Testis (tissue), 3 donors: ENCODE measurements around the gene ICA1. TPM values are rescaled to one million over a fixed set of nuclear protein-coding genes. Genes with fewer than 3 reads are reported as not detected.

Source experiments
- DNase-seq: peaks from one replicate; pipeline ENCODE4 v3.0.0-alpha.2; 2019
- H3K27ac ChIP-seq, 2 donors: fragments of 200-600 bp; sonication (generic); one replicate each; pipeline ENCODE4 v1.5.1; 2019
- H3K27me3 ChIP-seq: fragments of 200-600 bp; sonication (generic); one replicate; pipeline ENCODE4 v1.5.1; 2019
- H3K36me3 ChIP-seq: fragments of 200-600 bp; sonication (generic); one replicate; pipeline ENCODE4 v1.5.1; 2017; ENCODE audit warnings: low read depth; ENCODE audit errors: missing control alignments
- H3K4me1 ChIP-seq: fragments of 200-600 bp; sonication (generic); one replicate; pipeline ENCODE4 v1.5.1; 2019
- H3K4me3 ChIP-seq, 2 donors: fragments of 200-600 bp; sonication (generic); one replicate each; pipeline ENCODE4 v1.5.1; 2017 to 2019
- H3K9me3 ChIP-seq: fragments of 200-600 bp; sonication (generic); one replicate; pipeline ENCODE4 v1.5.1; 2017
- CTCF ChIP-seq, 3 experiments: fragments of 450-650 bp in 2 of 3; fragments of 200-600 bp in 1 of 3; sonication (generic) in 1 of 3; IDR thresholded peaks; one replicate each; pipeline ENCODE4 v1.5.1; 2016 to 2019; ENCODE audit warnings: antibody characterized with exemption in 3 of 3, mild to moderate bottlenecking in 2 of 3, moderate library complexity in 1 of 3
- POLR2A ChIP-seq: fragments of 450-650 bp; IDR thresholded peaks from one replicate; pipeline ENCODE4 v1.6.1; 2017; ENCODE audit warnings: antibody characterized with exemption, mild to moderate bottlenecking, moderate library complexity
- WGBS, 2 donors: methylation state at CpG; one replicate each; pipeline ENCODE4 v1.1.5; 2018; 5-methylcytosine and 5-hydroxymethylcytosine counted together
- intact Hi-C: fragments of 100-400 bp; cut with DNase I; formaldehyde crosslinking; loops from one replicate; pipeline ENCODE4 v1.15.1; 2023; ENCODE audit warnings: low total_unique reads
- polyA plus RNA-seq: library from polyadenylated mRNA; stranded (reverse); fragments of 350-450 nt; fragmentation: Illumina TruSeq; extraction: RNeasy Lipid Tissue Mini Kit (QIAGEN cat#74804); gene quantifications from one replicate; pipeline ENCODE4 v1.2.3, GENCODE V29; 2014; ENCODE audit warnings: low read depth, low replicate concordance; ENCODE audit not compliant: insufficient read depth
- total RNA-seq, 2 donors: library from RNA; depleted of rRNA; stranded (reverse); fragments of >200 nt; gene quantifications; one replicate each; pipeline ENCODE4 v1.2.3, GENCODE V29; 2016

Gene ICA1
- total and polyA plus RNA-seq, 3 donors from 2014 or later: 33.6 to 90.3 (median 76.1) TPM

GRCh38 chr7:8160779-8161345 is 101.1 kb downstream of the ICA1 start:
- Histone ChIP-seq H3K36me3 (no peaks in the 10 kb centered on the region), H3K27ac (no peak overlapping the region), H3K4me1 (no peaks in the 10 kb centered on the region), H3K27me3 (no peaks in the 10 kb centered on the region), H3K9me3 (no peaks in the 10 kb centered on the region), H3K4me3 (no peak overlapping the region)
- 74% methylated on average over 7 of the region's 7 CpGs for WGBS, 2 donors
- TF ChIP-seq CTCF (IDR thresholded peaks at IDR 0.05): no peak
- no peak for TF ChIP-seq POLR2A
- no peak for DNase-seq
- intact Hi-C loops: no loop called here

- no peaks in the 10 kb centered on the region for H3K27me3 ChIP-seq
- H3K36me3 ChIP-seq: no peaks in the 10 kb centered on the region
- no peak for DNase-seq
- TF ChIP-seq CTCF (IDR thresholded peaks at IDR 0.05) (no peak), POLR2A (no peak)
- no peaks in the 10 kb centered on the region for H3K4me1 ChIP-seq
- no peak overlapping the region for H3K4me3 ChIP-seq
- WGBS, 2 donors: 64 to 96% methylated on average over 3 of the region's 3 CpGs
- intact Hi-C loops: no loop called here
- no peak overlapping the region for H3K27ac ChIP-seq
- no peaks in the 10 kb centered on the region for H3K9me3 ChIP-seq
These were observed 101.7 kb downstream of the ICA1 start for GRCh38 chr7:8160250-8160649.

GRCh38 chr7:8159595-8159994 is 102.4 kb downstream of the ICA1 start:
- 69 to 94% methylated on average over 2 of the region's 2 CpGs for WGBS, 2 donors
- intact Hi-C loops: no loop called here

GRCh38 chr7:8157296-8157695 is 104.7 kb downstream of the ICA1 start:
- WGBS, 2 donors: 84 to 100% methylated on average over 1 of the region's 1 CpG
- TF ChIP-seq CTCF (IDR thresholded peaks at IDR 0.05) (no peak), POLR2A (no peak)
- Histone ChIP-seq H3K4me1 (no peaks in the 10 kb centered on the region), H3K36me3 (no peaks in the 10 kb centered on the region), H3K4me3 (no peak overlapping the region), H3K9me3 (no peaks in the 10 kb centered on the region), H3K27ac (no peak overlapping the region), H3K27me3 (no peaks in the 10 kb centered on the region)
- intact Hi-C loops: no loop called here
- no peak for DNase-seq

More at GRCh38 chr7:8159595-8159994, 102.4 kb downstream of the ICA1 start:
- Histone ChIP-seq H3K27ac (no peak overlapping the region), H3K9me3 (no peaks in the 10 kb centered on the region), H3K27me3 (no peaks in the 10 kb centered on the region), H3K4me1 (no peaks in the 10 kb centered on the region), H3K36me3 (no peaks in the 10 kb centered on the region), H3K4me3 (no peak overlapping the region)
- DNase-seq: no peak
- no peak for TF ChIP-seq CTCF (IDR thresholded peaks at IDR 0.05)
- no peak for TF ChIP-seq POLR2A

- Histone ChIP-seq H3K27me3 (no peaks in the 10 kb centered on the region), H3K4me3 (no peak overlapping the region), H3K9me3 (no peaks in the 10 kb centered on the region), H3K27ac (no peak overlapping the region), H3K36me3 (no peaks in the 10 kb centered on the region), H3K4me1 (peaks cover 5% of the 10 kb centered on the region)
- no peak for DNase-seq
- 84 to 93% methylated on average over 4 of the region's 4 CpGs for WGBS, 2 donors
- TF ChIP-seq POLR2A: no peak
- no peak for TF ChIP-seq CTCF (IDR thresholded peaks at IDR 0.05)
- intact Hi-C loops: no loop called here
These were observed 106.1 kb downstream of the ICA1 start for GRCh38 chr7:8155836-8156235.
